Adipose tissue (tissue), 3 donors: ENCODE measurements around the gene RAPGEF3. TPM values are rescaled to one million over a fixed set of nuclear protein-coding genes. Genes with fewer than 3 reads are reported as not detected.

Experiments used
- H3K27ac ChIP-seq: one replicate; pipeline ENCODE4 v1.5.1; 2013; ENCODE audit warnings: low read depth, low read length
- WGBS, 3 donors: extraction: QIAGEN DNeasy Blood & Tissue Kit; methylation state at CpG; one replicate each; pipeline ENCODE4 v1.1.7; 2013; 5-methylcytosine and 5-hydroxymethylcytosine counted together
- polyA plus RNA-seq, 3 donors: library from polyadenylated mRNA; stranded (reverse); fragments of 200-250 nt; gene quantifications; one replicate each; pipeline ENCODE4 v1.2.3, GENCODE V29; 2013
- donor health status: healthy with polysubstance abuse.
- donor health status: Bipolar disorder and iron deficiency.
- donor health status: healthy.

RAPGEF3 gene
- polyA plus RNA-seq, 3 donors, result 11.6 to 239 (median 57.9) TPM

GRCh38 chr12:47768323-47768811 lies 9.7 kb upstream of the RAPGEF3 start:
- WGBS, 3 donors, result 50 to 77% (median 77%) methylated on average over 2 of the region's 2 CpGs

GRCh38 chr12:47767216-47767724 lies 8.6 kb upstream of the RAPGEF3 start:
- no peak overlapping the region for H3K27ac ChIP-seq
- WGBS, 3 donors, result 42 to 66% (median 55%) methylated on average over 4 of the region's 4 CpGs

More at GRCh38 chr12:47768323-47768811, 9.7 kb upstream of the RAPGEF3 start:
- no peak overlapping the region for H3K27ac ChIP-seq

- no peak overlapping the region for H3K27ac ChIP-seq
- 49 to 66% (median 61%) methylated on average over 5 of the region's 5 CpGs for WGBS, 3 donors
Measured at GRCh38 chr12:47766502-47767215, 8.0 kb upstream of the RAPGEF3 start.

GRCh38 chr12:47763481-47764346 lies 5.0 kb upstream of the RAPGEF3 start:
- no peak overlapping the region for H3K27ac ChIP-seq

DNA sequence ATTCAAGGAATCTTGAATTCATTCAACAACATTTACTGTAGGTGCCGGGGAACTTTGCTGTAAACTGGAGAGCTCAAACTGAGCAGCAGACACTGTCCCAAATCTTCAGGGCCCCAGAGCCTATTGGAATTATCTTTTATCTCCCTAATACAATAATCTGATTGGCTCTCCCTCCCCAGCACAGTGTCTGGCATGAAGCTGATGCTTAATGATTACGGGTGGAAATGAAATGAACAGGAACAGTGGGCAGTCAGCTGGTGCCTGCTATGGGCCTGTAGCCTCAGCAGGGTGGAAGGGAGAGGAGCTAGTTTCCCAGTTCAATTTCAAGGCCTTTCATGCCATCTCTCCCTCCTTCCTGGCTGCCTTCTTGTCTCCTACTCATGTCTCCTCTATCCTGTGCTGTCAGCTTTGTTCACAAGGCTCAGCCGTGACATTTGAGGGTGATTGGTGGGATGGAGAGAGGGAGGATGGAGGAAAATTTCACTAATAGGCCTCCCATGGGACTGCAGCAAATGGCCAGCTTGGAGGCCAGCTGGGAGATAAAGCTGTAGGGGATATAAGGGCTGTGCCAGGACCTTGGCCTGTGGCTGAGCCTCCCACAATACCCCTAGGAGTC lies 4.3 kb upstream of the RAPGEF3 start:
- H3K27ac ChIP-seq, result no peak overlapping the region
- 67 to 77% (median 74%) methylated on average over 3 of the region's 3 CpGs for WGBS, 3 donors

More at GRCh38 chr12:47763481-47764346, 5.0 kb upstream of the RAPGEF3 start:
- 63 to 84% (median 70%) methylated on average over 8 of the region's 8 CpGs for WGBS, 3 donors

GRCh38 chr12:47758584-47758833 lies 171 bp downstream of the RAPGEF3 start:
- no peak overlapping the region for H3K27ac ChIP-seq
- WGBS, 3 donors, result 1 to 8% (median 3%) methylated on average over 8 to 10 of the region's 10 CpGs

DNA sequence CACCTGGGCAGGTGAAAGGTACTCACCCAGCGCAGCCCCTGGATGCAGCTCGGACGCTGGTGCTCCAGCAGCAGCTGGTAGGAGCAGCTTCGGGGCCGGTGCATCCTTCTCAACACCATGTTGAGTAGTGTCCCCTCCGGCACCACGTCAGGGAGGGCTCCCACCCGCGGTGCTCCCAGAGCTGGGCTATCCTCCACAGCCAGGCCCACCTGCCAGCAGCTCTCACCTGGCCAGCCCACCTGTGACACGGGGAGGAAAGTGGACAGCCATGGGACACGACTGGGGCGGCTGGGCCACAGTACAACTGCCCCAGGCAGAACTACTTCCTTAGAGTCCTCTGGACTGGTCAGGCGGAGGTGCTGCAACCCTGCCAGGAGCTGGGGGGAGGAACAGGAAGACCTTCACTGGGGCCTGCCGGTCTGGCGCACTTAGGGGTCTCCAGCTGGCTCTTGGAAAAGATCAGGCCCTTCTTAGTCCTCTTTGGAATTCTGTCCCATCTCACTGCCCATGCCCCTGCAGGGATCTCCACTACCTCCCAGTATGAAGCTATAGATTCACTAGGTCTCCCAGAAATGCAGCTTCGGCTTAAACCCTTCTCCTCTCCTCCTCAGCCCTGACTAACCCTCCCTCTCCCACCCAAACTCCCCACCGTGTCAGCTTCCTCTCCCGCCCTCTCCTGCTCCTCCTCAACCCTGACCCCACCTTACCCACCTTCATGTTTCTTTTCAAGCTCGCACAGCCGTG lies 668 bp downstream of the RAPGEF3 start:
- 23 to 70% (median 25%) methylated on average over 20 of the region's 20 CpGs for WGBS, 3 donors
- no peak overlapping the region for H3K27ac ChIP-seq

- H3K27ac ChIP-seq, result no peak overlapping the region
- 52 to 74% (median 53%) methylated on average over 7 of the region's 7 CpGs for whole genome bisulfite sequencing, 3 donors
Measured at GRCh38 chr12:47757364-47757839, 1.3 kb downstream of the RAPGEF3 start.

GRCh38 chr12:47755655-47756562 lies 2.8 kb downstream of the RAPGEF3 start:
- no peak overlapping the region for H3K27ac ChIP-seq
- WGBS, 3 donors, result 65 to 70% (median 69%) methylated on average over 12 of the region's 12 CpGs

DNA sequence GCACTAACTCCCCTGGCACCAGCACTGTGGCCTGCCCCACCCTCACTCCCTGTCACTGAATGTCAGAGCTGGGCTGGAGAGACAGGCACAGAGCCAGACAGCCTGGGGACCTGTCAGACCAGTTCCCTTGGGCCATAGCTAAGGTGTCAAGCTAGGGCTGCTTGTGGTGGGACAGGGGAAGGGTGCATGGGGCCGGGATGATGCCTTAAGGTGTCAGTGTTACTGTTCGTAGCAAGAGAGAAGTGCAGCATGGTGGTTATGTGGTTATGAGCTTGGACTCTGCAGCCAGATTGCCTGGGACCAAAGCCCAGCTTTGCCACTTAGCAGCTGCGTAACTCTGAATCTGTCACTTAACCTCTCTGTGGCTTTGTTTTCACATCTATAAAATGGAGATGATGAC lies 3.8 kb downstream of the RAPGEF3 start:
- 23 to 75% (median 67%) methylated on average over 3 of the region's 3 CpGs for WGBS, 3 donors
- H3K27ac ChIP-seq, result no peak overlapping the region

DNA sequence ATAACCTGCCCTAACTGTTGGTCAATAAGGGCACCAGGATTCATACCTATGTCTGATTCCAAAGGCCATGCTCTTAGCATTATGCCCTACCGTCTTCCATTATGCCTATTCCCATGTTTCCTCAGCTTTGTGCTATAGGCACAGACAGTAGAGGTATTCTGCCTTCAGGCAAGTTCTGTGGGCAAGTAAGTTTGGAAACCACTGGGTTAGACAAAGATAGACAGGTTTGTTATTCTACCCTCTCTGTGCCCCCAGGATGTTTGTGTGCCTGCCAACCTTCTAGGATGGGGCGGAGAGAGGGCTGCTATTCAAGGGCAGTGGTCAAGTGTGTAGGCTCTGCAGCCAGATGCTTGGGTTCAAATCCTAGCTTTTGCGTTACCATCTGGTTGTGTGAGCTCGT lies 4.6 kb downstream of the RAPGEF3 start:
- H3K27ac ChIP-seq, result no peak overlapping the region
- 71 to 81% (median 79%) methylated on average over 4 of the region's 4 CpGs for WGBS, 3 donors

DNA sequence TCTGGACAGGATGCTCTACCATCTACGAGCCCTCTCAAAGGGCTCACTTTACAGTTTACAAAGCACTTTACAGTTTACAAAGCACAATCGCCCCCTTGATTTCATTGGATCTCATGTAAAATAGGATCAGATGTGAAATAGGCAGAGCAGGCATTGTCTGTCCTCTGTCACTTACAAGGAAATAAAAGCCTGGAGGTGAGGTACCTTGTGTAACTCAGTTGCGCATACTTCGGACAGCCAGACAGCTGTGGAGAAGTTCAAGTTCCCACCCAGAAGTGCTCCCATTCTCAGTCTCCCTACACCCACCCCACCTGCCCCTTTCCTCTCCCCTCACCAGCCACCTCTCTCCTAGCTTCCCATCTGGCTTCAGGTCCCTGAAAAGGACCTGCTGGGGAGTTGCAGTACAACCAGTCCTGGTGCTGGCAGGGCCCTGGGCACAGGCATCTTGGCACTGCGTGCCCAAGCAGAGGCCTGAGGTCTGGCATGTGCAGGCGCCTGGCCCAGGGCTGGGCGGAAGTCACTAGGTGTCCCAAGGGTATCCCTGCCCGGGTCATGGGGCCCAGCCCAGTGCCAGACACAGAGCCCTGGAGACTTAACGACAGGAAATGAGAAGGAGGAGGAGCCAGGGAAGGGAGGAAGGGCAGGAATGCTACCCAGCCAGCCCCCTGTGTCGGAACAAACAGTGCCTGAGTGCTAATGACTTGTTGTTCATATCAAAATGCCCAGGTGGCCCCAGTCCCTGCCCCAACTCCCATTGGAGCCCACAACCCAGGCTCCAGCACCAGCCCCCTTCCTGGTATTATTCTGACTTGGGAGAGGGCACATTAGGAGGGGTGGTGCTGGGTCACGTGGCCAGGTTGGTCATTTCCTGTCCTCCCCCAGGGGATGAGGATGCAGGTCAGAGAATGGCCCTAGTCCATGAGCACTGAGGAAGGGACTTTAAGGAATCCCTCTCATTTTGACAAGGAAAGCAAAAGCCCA lies 5.4 kb downstream of the RAPGEF3 start:
- no peak overlapping the region for H3K27ac ChIP-seq
- 43 to 65% (median 48%) methylated on average over 11 of the region's 11 CpGs for WGBS, 3 donors

- 64 to 85% (median 72%) methylated on average over 7 of the region's 7 CpGs for WGBS, 3 donors
- H3K27ac ChIP-seq, result no peak overlapping the region
Measured at GRCh38 chr12:47752552-47752951, 6.1 kb downstream of the RAPGEF3 start.

DNA sequence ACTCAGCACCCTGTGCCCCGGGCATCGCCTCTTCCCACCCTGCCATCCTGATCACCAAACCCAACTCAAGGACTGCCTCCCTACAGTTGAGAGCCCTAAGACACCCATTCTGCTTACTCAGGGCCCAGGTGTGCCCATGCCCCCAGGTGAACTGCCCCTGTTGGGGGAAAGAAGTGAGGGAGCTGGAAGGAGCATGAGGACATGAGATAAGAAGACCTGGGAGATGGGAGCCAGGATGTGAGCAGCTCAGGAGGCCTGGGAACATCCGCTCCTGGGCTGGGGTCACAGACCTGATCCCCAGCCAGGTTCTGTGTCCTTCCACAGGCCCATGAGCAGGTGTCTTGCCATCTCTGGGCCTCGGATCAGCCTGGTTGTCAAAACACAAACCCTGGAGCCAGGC lies 6.6 kb downstream of the RAPGEF3 start:
- H3K27ac ChIP-seq, result no peak overlapping the region
- 78 to 90% (median 87%) methylated on average over 4 of the region's 4 CpGs for WGBS, 3 donors

DNA sequence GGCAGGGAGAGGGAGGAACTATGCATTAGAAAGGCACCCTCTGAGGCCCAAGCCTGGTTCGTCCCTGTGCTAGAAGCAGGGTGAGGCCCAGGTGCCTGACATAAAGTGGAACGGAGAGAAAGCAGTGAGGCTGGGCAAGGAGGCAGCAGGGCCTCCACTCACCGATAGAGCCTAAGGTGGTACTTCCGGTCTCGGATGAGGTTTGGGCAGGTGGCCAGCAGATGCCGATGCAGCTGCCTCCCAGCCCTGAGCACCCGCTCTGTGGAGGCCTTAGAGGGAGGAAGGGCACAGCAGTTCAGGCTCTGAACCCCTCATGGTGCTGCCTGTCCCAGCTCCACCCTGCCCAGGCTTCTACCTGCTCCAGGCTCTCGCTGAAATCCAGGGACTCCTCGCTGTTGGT lies 7.1 kb downstream of the RAPGEF3 start:
- H3K27ac ChIP-seq, result no peak overlapping the region
- WGBS, 3 donors, result 83 to 85% (median 85%) methylated on average over 9 of the region's 9 CpGs

GRCh38 chr12:47750916-47751470 lies 7.7 kb downstream of the RAPGEF3 start:
- H3K27ac ChIP-seq, result no peak overlapping the region
- WGBS, 3 donors, result 78 to 88% (median 86%) methylated on average over 19 of the region's 19 CpGs
